HG02852 (cell line): ENCODE data around the gene ORC6.
"Not testable (repeated sequence)": the region's sequence is repeated elsewhere in the genome, so short reads cannot be mapped to it uniquely, and the experiment has no call there.

Experiments
- ATAC-seq: cut with Tn5 transposase; IDR thresholded peaks from one replicate; pipeline ENCODE4 v1.9.1; 2021; ENCODE audit warnings: mild to moderate bottlenecking, moderate library complexity; ENCODE audit not compliant: unreplicated experiment

Gene ORC6

GRCh38 chr16:46689365-46690280 is at the start of gene ORC6:
TSS of gene ORC6 (plus strand) at chr16:46689659. CDS start at chr16:46689706, 47 bp downstream.
- peak; percentile 76 for ATAC-seq

- ATAC-seq: no peak
Observed at GRCh38 chr16:46648656-46649055, 40.8 kb upstream of the ORC6 start.

- ATAC-seq: no peak
Observed at GRCh38 chr16:46649588-46650253, 39.7 kb upstream of the ORC6 start.

- no peak for ATAC-seq
Observed at GRCh38 chr16:46650254-46650623, 39.2 kb upstream of the ORC6 start.

- no peak for ATAC-seq
Observed at GRCh38 chr16:46651305-46651704, 38.2 kb upstream of the ORC6 start.

GRCh38 chr16:46658925-46659324 is 30.5 kb upstream of the ORC6 start:
- peak; percentile 93 for ATAC-seq

GRCh38 chr16:46662123-46662522 is 27.3 kb upstream of the ORC6 start:
- ATAC-seq: no peak

GRCh38 chr16:46673320-46674013 is 16.0 kb upstream of the ORC6 start:
- ATAC-seq: peak; percentile 80

GRCh38 chr16:46677943-46678342 is 11.5 kb upstream of the ORC6 start:
- ATAC-seq: not testable (repeated sequence)

- not testable (repeated sequence) for ATAC-seq
Observed at GRCh38 chr16:46681867-46682266, 7.6 kb upstream of the ORC6 start.

- ATAC-seq: no peak
Observed at GRCh38 chr16:46686815-46687473, 2.5 kb upstream of the ORC6 start.

- ATAC-seq: no peak
Observed at GRCh38 chr16:46687486-46687885, 2.0 kb upstream of the ORC6 start.

- no peak for ATAC-seq
Observed at GRCh38 chr16:46688101-46688653, 1.3 kb upstream of the ORC6 start.

- peak; percentile 79 for ATAC-seq
Observed at GRCh38 chr16:46688654-46689364, 650 bp upstream of the ORC6 start, which contains the start of gene VPS35. TSS of gene VPS35 (minus strand) at chr16:46689178. CDS start at chr16:46689133, 45 bp downstream.

GRCh38 chr16:46690281-46691178 is 1.1 kb downstream of the ORC6 start:
- no peak for ATAC-seq

- no peak for ATAC-seq
Observed at GRCh38 chr16:46691726-46692125, 2.3 kb downstream of the ORC6 start.

GRCh38 chr16:46693598-46693997 is 4.1 kb downstream of the ORC6 start:
- ATAC-seq: no peak

GRCh38 chr16:46695937-46696336 is 6.5 kb downstream of the ORC6 start:
- no peak for ATAC-seq

GRCh38 chr16:46696957-46697356 is 7.5 kb downstream of the ORC6 start:
- no peak for ATAC-seq
